GM23338 (cell line): Measurements from ENCODE around the gene ING1. TPM values are rescaled to one million over a fixed set of nuclear protein-coding genes. Genes with fewer than 3 reads are reported as not detected.

Experiments used
- ATAC-seq: fragments of 200-7000 bp; cut with Tn5 transposase; 3 replicates; pipeline ENCODE4 v1.9.1; 2020
- DNase-seq: peaks from one replicate; pipeline ENCODE4 v3.0.0-alpha.2; 2015; ENCODE audit warnings: low spot score
- H2AFZ ChIP-seq: fragments of 200-600 bp; sonication (generic); 2 replicates; pipeline ENCODE4 v1.8.0; 2016; ENCODE audit warnings: antibody characterized with exemption, mild to moderate bottlenecking, moderate library complexity
- H3F3A ChIP-seq: fragments of 200-600 bp; sonication (generic); replicated peaks from 2 replicates; pipeline ENCODE4 v1.8.0; 2017; ENCODE audit warnings: antibody characterized with exemption, mixed run types, low read depth
- H3K27ac ChIP-seq: fragments of 200-600 bp; sonication (generic); 2 replicates; pipeline ENCODE4 v1.6.1; 2016; ENCODE audit warnings: low read depth
- H3K27me3 ChIP-seq: fragments of 200-600 bp; sonication (generic); 2 replicates; pipeline ENCODE4 v1.8.0; 2016; ENCODE audit warnings: mild to moderate bottlenecking, mixed run types, moderate library complexity; ENCODE audit not compliant: insufficient read depth
- H3K36me3 ChIP-seq: fragments of 200-600 bp; sonication (generic); 2 replicates; pipeline ENCODE4 v1.8.0; 2016; ENCODE audit warnings: mild to moderate bottlenecking; ENCODE audit not compliant: insufficient read depth
- H3K4me1 ChIP-seq: fragments of 200-600 bp; sonication (generic); 2 replicates; pipeline ENCODE4 v1.8.0; 2016; ENCODE audit warnings: mild to moderate bottlenecking, moderate library complexity; ENCODE audit not compliant: insufficient read depth
- H3K4me2 ChIP-seq: fragments of 200-600 bp; sonication (generic); 2 replicates; pipeline ENCODE4 v1.7.1; 2017; ENCODE audit warnings: mixed run types
- H3K4me3 ChIP-seq: fragments of 200-600 bp; sonication (generic); 2 replicates; pipeline ENCODE4 v1.6.1; 2016; ENCODE audit warnings: mixed run types
- H3K79me2 ChIP-seq: fragments of 200-600 bp; sonication (generic); replicated peaks from 2 replicates; pipeline ENCODE4 v1.8.0; 2017; ENCODE audit warnings: mild to moderate bottlenecking; ENCODE audit not compliant: insufficient read depth
- H3K9me2 ChIP-seq: fragments of 200-600 bp; sonication (generic); 2 replicates; pipeline ENCODE4 v1.8.0; 2017; ENCODE audit not compliant: insufficient read depth
- H4K20me1 ChIP-seq: fragments of 200-600 bp; sonication (generic); replicated peaks from 2 replicates; pipeline ENCODE4 v1.8.0; 2017; ENCODE audit warnings: mild to moderate bottlenecking; ENCODE audit not compliant: insufficient read depth
- H3K27ac Mint-ChIP-seq: 2 replicates; pipeline ENCODE4 v1.8.0; 2020; ENCODE audit warnings: inconsistent platforms, mild to moderate bottlenecking, moderate library complexity, mixed read lengths
- H3K27me3 Mint-ChIP-seq: 3 replicates; pipeline ENCODE4 v1.8.0; 2022; ENCODE audit warnings: low read depth, mild to moderate bottlenecking, moderate library complexity, mixed read lengths, inconsistent platforms; ENCODE audit not compliant: insufficient read depth, poor library complexity
- H3K36me3 Mint-ChIP-seq: 3 replicates; pipeline ENCODE4 v1.8.0; 2021; ENCODE audit warnings: low read depth, mild to moderate bottlenecking, inconsistent platforms, moderate library complexity, mixed read lengths
- H3K4me1 Mint-ChIP-seq: 3 replicates; pipeline ENCODE4 v1.8.0; 2020; ENCODE audit warnings: mild to moderate bottlenecking, inconsistent platforms, mixed read lengths
- H3K4me3 Mint-ChIP-seq: 3 replicates; pipeline ENCODE4 v1.8.0; 2021; ENCODE audit warnings: moderate library complexity, mild to moderate bottlenecking, inconsistent platforms, mixed read lengths
- H3K9me3 Mint-ChIP-seq: 3 replicates; pipeline ENCODE4 v1.8.0; 2020; ENCODE audit warnings: moderate library complexity, mild to moderate bottlenecking, inconsistent platforms, mixed read lengths
- CREB1 ChIP-seq: fragments of 250-450 bp; sonication (Bioruptor Pico); IDR thresholded peaks from 2 replicates; pipeline ENCODE4 v1.5.0; 2020; ENCODE audit warnings: low read depth, mild to moderate bottlenecking, moderate library complexity
- CTCF ChIP-seq, 2 experiments: fragments of 200-600 bp in 1 of 2; sonication (generic) in 1 of 2; conservative IDR thresholded peaks; 2 replicates each; pipeline versions ENCODE4 v1.5.1 to v1.6.1; 2016 to 2017; ENCODE audit warnings: antibody characterized with exemption in 2 of 2, low read depth in 2 of 2, mild to moderate bottlenecking in 2 of 2, moderate library complexity in 1 of 2
- ETS1 ChIP-seq: IDR thresholded peaks from 2 replicates; pipeline ENCODE4 v1.6.1; 2016; ENCODE audit warnings: antibody characterized with exemption
- EZH2 ChIP-seq: fragments of 200-600 bp; sonication (generic); IDR thresholded peaks from one replicate; pipeline ENCODE4 v1.8.0; 2017; ENCODE audit warnings: antibody characterized with exemption, mild to moderate bottlenecking, low read depth; ENCODE audit not compliant: unreplicated experiment
- EZH2phosphoT487 ChIP-seq: fragments of 200-600 bp; sonication (generic); IDR thresholded peaks from one replicate; pipeline ENCODE4 v1.8.1; 2018; ENCODE audit warnings: antibody characterized with exemption; ENCODE audit not compliant: unreplicated experiment
- JUNB ChIP-seq: IDR thresholded peaks from one replicate; pipeline ENCODE4 v1.6.1; 2016; ENCODE audit warnings: antibody characterized with exemption; ENCODE audit not compliant: unreplicated experiment
- POLR2AphosphoS5 ChIP-seq: IDR thresholded peaks from 2 replicates; pipeline ENCODE4 v1.6.1; 2016; ENCODE audit warnings: antibody characterized with exemption, low read depth
- REST ChIP-seq: IDR thresholded peaks from one replicate; pipeline ENCODE4 v1.6.1; 2018; ENCODE audit warnings: antibody characterized with exemption; ENCODE audit not compliant: unreplicated experiment
- ZNF114 ChIP-seq: fragments of 250-450 bp; sonication (Bioruptor Pico); IDR thresholded peaks from 2 replicates; pipeline ENCODE4 v1.5.0; 2020; ENCODE audit warnings: mild to moderate bottlenecking, moderate library complexity
- ZNF331 ChIP-seq: fragments of 250-450 bp; sonication (Bioruptor Pico); IDR thresholded peaks from 2 replicates; pipeline ENCODE4 v1.5.0; 2020; ENCODE audit warnings: low read depth, mild to moderate bottlenecking, moderate library complexity
- polyA plus RNA-seq: library from polyadenylated mRNA; unstranded; fragments of >200 nt; fragmentation: Nextera tagmentation; extraction: Ambion mirVana; gene quantifications from 2 replicates; pipeline ENCODE4 v1.2.1, GENCODE V29; 2016
- total RNA-seq: library from RNA; depleted of rRNA; stranded (reverse); fragments of >200 nt; shearing (Covaris generic); gene quantifications from 2 replicates; pipeline ENCODE4 v1.2.3, GENCODE V29; 2014
- TF ChIP-seq, protein P1 (sequence below): fragments of 250-450 bp; sonication (Bioruptor Pico); IDR thresholded peaks from 2 replicates; pipeline ENCODE4 v1.5.0; 2020; ENCODE audit warnings: mild to moderate bottlenecking, moderate library complexity

The ING1 gene
- total and polyA plus RNA-seq, 2 experiments from 2014 or later, result 27.4 to 34.4 TPM

DNA sequence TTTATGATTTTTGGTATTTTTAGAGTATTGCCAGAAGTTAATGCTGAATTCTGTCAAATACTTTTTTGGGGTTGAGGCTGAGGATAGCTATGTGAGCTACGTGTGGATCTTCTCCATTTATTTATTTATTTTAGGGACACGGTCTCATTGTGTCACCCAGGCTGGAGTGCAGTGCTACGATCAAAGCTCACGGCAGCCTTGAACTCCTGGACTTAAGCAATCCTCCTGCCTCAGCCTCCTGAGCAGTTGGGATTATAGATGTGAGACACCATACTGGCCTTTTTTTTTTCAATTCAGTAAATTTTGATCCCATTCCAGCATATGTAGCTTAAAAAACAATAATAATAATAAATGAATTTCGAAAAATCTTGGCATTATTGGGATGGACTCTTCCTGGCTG, 21.1 kb downstream of the ING1 start:
- peaks cover 3% of the 10 kb centered on the region for H3K27me3 Mint-ChIP-seq

More for the DNA sequence above, 21.1 kb downstream of the ING1 start:
- Histone ChIP-seq H3K27ac (no peak overlapping the region), H4K20me1 (no peaks in the 10 kb centered on the region), H3K4me1 (no peaks in the 10 kb centered on the region), H2AFZ (no peak overlapping the region), H3K9me2 (peaks cover 5% of the 10 kb centered on the region; the same call in 1 of the 2 replicates), H3K4me3 (no peak overlapping the region), H3K4me2 (no peak overlapping the region), H3K27me3 (no peaks in the 10 kb centered on the region), H3K79me2 (no peaks in the 10 kb centered on the region), H3F3A (no peaks in the 10 kb centered on the region), H3K36me3 (no peaks in the 10 kb centered on the region)
- Mint-ChIP-seq H3K36me3 (peaks cover 20% of the 10 kb centered on the region), H3K9me3 (peaks cover 22% of the 10 kb centered on the region), H3K4me1 (no peaks in the 10 kb centered on the region; the same call in 2 of the 3 replicates), H3K4me3 (no peak overlapping the region), H3K27ac (no peak overlapping the region)
- TF ChIP-seq EZH2 (no peak), EZH2phosphoT487 (no peak), ZNF331 (no peak), CTCF (conservative IDR thresholded peaks at IDR 0.05; ENCODE audit: low read depth in 2 of 2) (no peak), ETS1 (no peak), POLR2AphosphoS5 (no peak), REST (no peak), ZNF114 (CRISPR knock-in tag) (no peak), JUNB (no peak), CREB1 (no peak)
- TF ChIP-seq, protein P1, sequence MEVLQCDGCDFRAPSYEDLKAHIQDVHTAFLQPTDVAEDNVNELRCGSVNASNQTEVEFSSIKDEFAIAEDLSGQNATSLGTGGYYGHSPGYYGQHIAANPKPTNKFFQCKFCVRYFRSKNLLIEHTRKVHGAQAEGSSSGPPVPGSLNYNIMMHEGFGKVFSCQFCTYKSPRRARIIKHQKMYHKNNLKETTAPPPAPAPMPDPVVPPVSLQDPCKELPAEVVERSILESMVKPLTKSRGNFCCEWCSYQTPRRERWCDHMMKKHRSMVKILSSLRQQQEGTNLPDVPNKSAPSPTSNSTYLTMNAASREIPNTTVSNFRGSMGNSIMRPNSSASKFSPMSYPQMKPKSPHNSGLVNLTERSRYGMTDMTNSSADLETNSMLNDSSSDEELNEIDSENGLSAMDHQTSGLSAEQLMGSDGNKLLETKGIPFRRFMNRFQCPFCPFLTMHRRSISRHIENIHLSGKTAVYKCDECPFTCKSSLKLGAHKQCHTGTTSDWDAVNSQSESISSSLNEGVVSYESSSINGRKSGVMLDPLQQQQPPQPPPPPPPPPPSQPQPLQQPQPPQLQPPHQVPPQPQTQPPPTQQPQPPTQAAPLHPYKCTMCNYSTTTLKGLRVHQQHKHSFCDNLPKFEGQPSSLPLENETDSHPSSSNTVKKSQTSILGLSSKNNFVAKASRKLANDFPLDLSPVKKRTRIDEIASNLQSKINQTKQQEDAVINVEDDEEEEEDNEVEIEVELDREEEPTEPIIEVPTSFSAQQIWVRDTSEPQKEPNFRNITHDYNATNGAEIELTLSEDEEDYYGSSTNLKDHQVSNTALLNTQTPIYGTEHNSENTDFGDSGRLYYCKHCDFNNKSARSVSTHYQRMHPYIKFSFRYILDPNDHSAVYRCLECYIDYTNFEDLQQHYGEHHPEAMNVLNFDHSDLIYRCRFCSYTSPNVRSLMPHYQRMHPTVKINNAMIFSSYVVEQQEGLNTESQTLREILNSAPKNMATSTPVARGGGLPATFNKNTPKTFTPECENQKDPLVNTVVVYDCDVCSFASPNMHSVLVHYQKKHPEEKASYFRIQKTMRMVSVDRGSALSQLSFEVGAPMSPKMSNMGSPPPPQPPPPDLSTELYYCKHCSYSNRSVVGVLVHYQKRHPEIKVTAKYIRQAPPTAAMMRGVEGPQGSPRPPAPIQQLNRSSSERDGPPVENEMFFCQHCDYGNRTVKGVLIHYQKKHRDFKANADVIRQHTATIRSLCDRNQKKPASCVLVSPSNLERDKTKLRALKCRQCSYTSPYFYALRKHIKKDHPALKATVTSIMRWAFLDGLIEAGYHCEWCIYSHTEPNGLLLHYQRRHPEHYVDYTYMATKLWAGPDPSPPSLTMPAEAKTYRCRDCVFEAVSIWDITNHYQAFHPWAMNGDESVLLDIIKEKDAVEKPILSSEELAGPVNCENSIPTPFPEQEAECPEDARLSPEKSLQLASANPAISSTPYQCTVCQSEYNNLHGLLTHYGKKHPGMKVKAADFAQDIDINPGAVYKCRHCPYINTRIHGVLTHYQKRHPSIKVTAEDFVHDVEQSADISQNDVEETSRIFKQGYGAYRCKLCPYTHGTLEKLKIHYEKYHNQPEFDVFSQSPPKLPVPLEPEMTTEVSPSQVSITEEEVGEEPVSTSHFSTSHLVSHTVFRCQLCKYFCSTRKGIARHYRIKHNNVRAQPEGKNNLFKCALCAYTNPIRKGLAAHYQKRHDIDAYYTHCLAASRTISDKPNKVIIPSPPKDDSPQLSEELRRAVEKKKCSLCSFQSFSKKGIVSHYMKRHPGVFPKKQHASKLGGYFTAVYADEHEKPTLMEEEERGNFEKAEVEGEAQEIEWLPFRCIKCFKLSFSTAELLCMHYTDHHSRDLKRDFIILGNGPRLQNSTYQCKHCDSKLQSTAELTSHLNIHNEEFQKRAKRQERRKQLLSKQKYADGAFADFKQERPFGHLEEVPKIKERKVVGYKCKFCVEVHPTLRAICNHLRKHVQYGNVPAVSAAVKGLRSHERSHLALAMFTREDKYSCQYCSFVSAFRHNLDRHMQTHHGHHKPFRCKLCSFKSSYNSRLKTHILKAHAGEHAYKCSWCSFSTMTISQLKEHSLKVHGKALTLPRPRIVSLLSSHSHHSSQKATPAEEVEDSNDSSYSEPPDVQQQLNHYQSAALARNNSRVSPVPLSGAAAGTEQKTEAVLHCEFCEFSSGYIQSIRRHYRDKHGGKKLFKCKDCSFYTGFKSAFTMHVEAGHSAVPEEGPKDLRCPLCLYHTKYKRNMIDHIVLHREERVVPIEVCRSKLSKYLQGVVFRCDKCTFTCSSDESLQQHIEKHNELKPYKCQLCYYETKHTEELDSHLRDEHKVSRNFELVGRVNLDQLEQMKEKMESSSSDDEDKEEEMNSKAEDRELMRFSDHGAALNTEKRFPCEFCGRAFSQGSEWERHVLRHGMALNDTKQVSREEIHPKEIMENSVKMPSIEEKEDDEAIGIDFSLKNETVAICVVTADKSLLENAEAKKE (CRISPR knock-in tag), result no peak
- DNase-seq (no peak), ATAC-seq (no peak)
